Body of pancreas (tissue), 4 donors: ENCODE results near the gene ARID1B.

Experiments
- CTCF ChIP-seq, 7 experiments: fragments of 450-650 bp in 4 of 7; fragments of 200-600 bp in 3 of 7; sonication (generic) in 3 of 7; IDR thresholded peaks; one replicate each; pipeline ENCODE4 v1.5.1; 2016 to 2019; ENCODE audit warnings: antibody characterized with exemption in 7 of 7
- POLR2A ChIP-seq, 3 donors: fragments of 450-650 bp; IDR thresholded peaks; one replicate each; pipeline ENCODE4 v1.6.1; 2016; ENCODE audit warnings: antibody characterized with exemption in 3 of 3, mild to moderate bottlenecking in 2 of 3

- no peak for TF ChIP-seq CTCF (IDR thresholded peaks at IDR 0.05)
- no peak for TF ChIP-seq POLR2A (IDR thresholded peaks at IDR 0.05)
These were observed 45.8 kb upstream of the ARID1B start for GRCh38 chr6:156731396-156731795.
